HepG2 (cell line): ENCODE data around the gene CCR9. TPM values are rescaled to one million over a fixed set of nuclear protein-coding genes. Genes with fewer than 3 reads are reported as not detected.

Experiments
- ATAC-seq: fragments of 200-7000 bp; cut with Tn5 transposase; 3 replicates; pipeline ENCODE4 v1.9.1; 2020; ENCODE audit warnings: mild to moderate bottlenecking, moderate library complexity
- BruUV-seq: library from RNA; stranded (reverse); fragments of 400-500 nt; replicated peaks from 2 replicates; lab custom pipeline; 2021; lab: Mats Ljungman, UMichigan
- CTCF ChIA-PET: fragments of 300-600 bp; formaldehyde crosslinking; extraction: SDS; loops from one replicate; lab custom pipeline; 2021; ENCODE audit warnings: low total read pairs, inconsistent platforms, low intra/inter-chr PET ratio; lab: Yijun Ruan, JAX
- POLR2A ChIA-PET: fragments of 350-600 bp; sonication (Branson Sonifier 250); formaldehyde crosslinking; loops from one replicate; lab custom pipeline; 2020; ENCODE audit warnings: antibody characterized with exemption, inconsistent platforms; lab: Yijun Ruan, JAX
- DNase-seq: peaks from one replicate; pipeline ENCODE4 v3.0.0-alpha.2; 2015; ENCODE audit warnings: low spot score
- FAIRE-seq: peaks from 3 replicates; lab custom pipeline; 2011; peaks lifted over from hg19 to GRCh38; lab: Jason Lieb, UNC
- H2AFZ ChIP-seq: one replicate; pipeline ENCODE4 v1.6.1; 2011; ENCODE audit warnings: low read length, inconsistent platforms
- H3K27ac ChIP-seq: fragments of 300-600 bp; 3 replicates; pipeline ENCODE4 v1.8.0; 2011; ENCODE audit warnings: mixed run types, mild to moderate bottlenecking, mixed read lengths, low read length, inconsistent platforms; ENCODE audit not compliant: insufficient read depth; ENCODE audit errors: extremely low read length
- H3K27me3 ChIP-seq, 2 experiments: fragments of 200-600 bp in 1 of 2; 2 replicates in 1 of 2; 3 replicates in 1 of 2; pipeline versions ENCODE4 v1.6.0 to v1.8.0; 2011; ENCODE audit warnings: low read length in 2 of 2, mild to moderate bottlenecking in 2 of 2, moderate library complexity in 2 of 2, inconsistent platforms in 1 of 2; ENCODE audit not compliant: insufficient read depth in 2 of 2, control insufficient read depth in 1 of 2
- H3K36me3 ChIP-seq, 2 experiments: fragments of 200-600 bp in 1 of 2; replicated peaks in 1 of 2; 2 replicates in 1 of 2; 3 replicates in 1 of 2; pipeline versions ENCODE4 v1.5.1 to v1.8.0; 2011; ENCODE audit warnings: low read length in 2 of 2, inconsistent platforms in 1 of 2; ENCODE audit not compliant: insufficient read depth in 2 of 2, control insufficient read depth in 1 of 2
- H3K4me1 ChIP-seq: 2 replicates; pipeline ENCODE4 v1.5.1; 2012; ENCODE audit warnings: low read length, inconsistent platforms; ENCODE audit not compliant: insufficient read depth
- H3K4me2 ChIP-seq: 2 replicates; pipeline ENCODE4 v1.6.0; 2011; ENCODE audit warnings: low read depth, low read length, inconsistent platforms
- H3K4me3 ChIP-seq, 3 experiments: fragments of 200-600 bp in 1 of 3; sonication (generic), shearing (Covaris generic) in 1 of 3; replicated peaks in 1 of 3; 2 replicates each; pipeline ENCODE4 v1.5.1; 2011 to 2016; ENCODE audit warnings: low read length in 3 of 3, inconsistent platforms in 2 of 3, low read depth in 2 of 3, mild to moderate bottlenecking in 2 of 3, control low read depth in 1 of 3, mixed read lengths in 1 of 3; ENCODE audit not compliant: insufficient read depth in 1 of 3
- H3K79me2 ChIP-seq: one replicate; pipeline ENCODE4 v1.6.1; 2011; ENCODE audit warnings: low read length, inconsistent platforms; ENCODE audit not compliant: insufficient read depth
- H3K9ac ChIP-seq: 2 replicates; pipeline ENCODE4 v1.6.0; 2011; ENCODE audit warnings: mild to moderate bottlenecking, low read depth, low read length, inconsistent platforms; ENCODE audit not compliant: insufficient read depth
- H3K9me3 ChIP-seq: 2 replicates; pipeline ENCODE4 v1.5.1; 2012; ENCODE audit warnings: mild to moderate bottlenecking, low read length
- H4K20me1 ChIP-seq: 2 replicates; pipeline ENCODE4 v1.6.0; 2011; ENCODE audit warnings: inconsistent platforms, mild to moderate bottlenecking, low read length, moderate library complexity; ENCODE audit not compliant: insufficient read depth
- ATAD3A ChIP-seq: sonication (generic); formaldehyde crosslinking; IDR thresholded peaks from 2 replicates; pipeline ENCODE4 v1.4.0; 2020; ENCODE audit warnings: missing genetic modification reagents
- CC2D1A ChIP-seq: sonication (generic); formaldehyde crosslinking; IDR thresholded peaks from 2 replicates; pipeline ENCODE4 v1.8.1; 2023; ENCODE audit warnings: mild to moderate bottlenecking, missing genetic modification reagents
- CHD4 ChIP-seq: fragments of 200-600 bp; sonication (generic); IDR thresholded peaks from 2 replicates; pipeline ENCODE4 v1.7.0; 2017; ENCODE audit warnings: mild to moderate bottlenecking, low read length, borderline replicate concordance
- FOXA1 ChIP-seq, 2 experiments: fragments of 450-650 bp in 1 of 2; sonication (generic) in 1 of 2; formaldehyde crosslinking in 1 of 2; IDR thresholded peaks; 2 replicates each; pipeline versions ENCODE4 v1.4.0 to v1.6.1; 2016 to 2020; ENCODE audit warnings: missing genetic modification reagents in 1 of 2
- HNF1B ChIP-seq: sonication (generic); formaldehyde crosslinking; IDR thresholded peaks from 2 replicates; pipeline ENCODE4 v1.5.1; 2020; ENCODE audit warnings: mild to moderate bottlenecking, moderate library complexity, missing genetic modification reagents
- MEF2D ChIP-seq: sonication (generic); formaldehyde crosslinking; IDR thresholded peaks from 2 replicates; pipeline ENCODE4 v1.5.1; 2020; ENCODE audit warnings: mild to moderate bottlenecking, missing genetic modification reagents
- PLSCR1 ChIP-seq: sonication (generic); formaldehyde crosslinking; IDR thresholded peaks from 2 replicates; pipeline ENCODE4 v1.5.0; 2020; ENCODE audit warnings: missing genetic modification reagents, mild to moderate bottlenecking, borderline replicate concordance
- RARG ChIP-seq: sonication (generic); formaldehyde crosslinking; IDR thresholded peaks from 2 replicates; pipeline ENCODE4 v1.4.0; 2020; ENCODE audit warnings: low read depth, mild to moderate bottlenecking, missing genetic modification reagents
- SRSF4 ChIP-seq: fragments of 200-400 bp; formaldehyde crosslinking; IDR thresholded peaks from one replicate; pipeline ENCODE4 v1.6.1; 2018; ENCODE audit warnings: mild to moderate bottlenecking, low read depth, low read length, moderate library complexity; ENCODE audit not compliant: poor library complexity, severe bottlenecking
- WIZ ChIP-seq: sonication (generic); formaldehyde crosslinking; IDR thresholded peaks from 2 replicates; pipeline ENCODE4 v1.5.1; 2020; ENCODE audit warnings: mild to moderate bottlenecking, missing genetic modification reagents
- ZNF263 ChIP-seq: sonication (generic); formaldehyde crosslinking; IDR thresholded peaks from 2 replicates; pipeline ENCODE4 v1.4.0; 2020; ENCODE audit warnings: missing genetic modification reagents
- ZNF326 ChIP-seq: sonication (generic); formaldehyde crosslinking; IDR thresholded peaks from 2 replicates; pipeline ENCODE4 v1.4.0; 2020; ENCODE audit warnings: missing genetic modification reagents, borderline replicate concordance
- ZNF569 ChIP-seq: sonication (generic); formaldehyde crosslinking; IDR thresholded peaks from 2 replicates; pipeline ENCODE4 v1.5.0; 2020; ENCODE audit warnings: mild to moderate bottlenecking, missing genetic modification reagents, moderate library complexity, borderline replicate concordance
- ZNF737 ChIP-seq: sonication (generic); formaldehyde crosslinking; IDR thresholded peaks from 2 replicates; pipeline ENCODE4 v1.5.0; 2020; ENCODE audit warnings: missing genetic modification reagents, mild to moderate bottlenecking, borderline replicate concordance
- ZNF776 ChIP-seq: sonication (generic); formaldehyde crosslinking; IDR thresholded peaks from 2 replicates; pipeline ENCODE4 v1.4.0; 2020; ENCODE audit warnings: mild to moderate bottlenecking, missing genetic modification reagents
- WGBS: methylation state at CpG from one replicate; pipeline ENCODE4 v1.1.6; 2017; ENCODE audit warnings: low lambda C conversion rate; 5-methylcytosine and 5-hydroxymethylcytosine counted together
- in situ Hi-C: cut with HindIII; loops from 2 replicates; pipeline ENCODE4 v1.10.0; 2017; ENCODE audit warnings: low pct_unique_long_range_greater_than_20kb; ENCODE audit not compliant: extremely low pct_ligation_motif_present
- intact Hi-C: fragments of 100-400 bp; cut with micrococcal nuclease; formaldehyde crosslinking; loops from one replicate; pipeline ENCODE4 v1.10.0; 2022; ENCODE audit not compliant: unreplicated experiment
- polyA plus RNA-seq, 8 experiments: library from polyadenylated mRNA; depleted of rRNA in 3 of 8; stranded (reverse) in 7 of 8; unstranded in 1 of 8; fragments of >200 nt; fragmentation: Illumina TruSeq in 4 of 8; extraction: Trizol in 4 of 8; gene quantifications; 2 replicates each; pipeline versions ENCODE4 v1.2.1 to v1.2.3, GENCODE V29; 2011 to 2016; ENCODE audit warnings: low read depth in 4 of 8, missing spikeins in 1 of 8, mixed read lengths in 1 of 8; ENCODE audit not compliant: insufficient read depth in 1 of 8
- total RNA-seq, 5 experiments: library from RNA; depleted of rRNA; stranded (reverse); fragments of >200 nt; fragmentation: Illumina TruSeq; extraction: Trizol; gene quantifications; 2 replicates each; pipeline ENCODE4 v1.2.3, GENCODE V29; 2016; ENCODE audit warnings: low read depth in 1 of 5
- TF ChIP-seq, protein P1 (sequence below): sonication (generic); formaldehyde crosslinking; IDR thresholded peaks from 2 replicates; pipeline ENCODE4 v1.8.0; 2022; ENCODE audit warnings: missing genetic modification reagents, mild to moderate bottlenecking, moderate library complexity, borderline replicate concordance

The CCR9 gene
- total and polyA plus RNA-seq, 2 of the 13 experiments (the other 11 are each of a cell fraction or from before 2014, with no cell fraction given), result not detected

DNA sequence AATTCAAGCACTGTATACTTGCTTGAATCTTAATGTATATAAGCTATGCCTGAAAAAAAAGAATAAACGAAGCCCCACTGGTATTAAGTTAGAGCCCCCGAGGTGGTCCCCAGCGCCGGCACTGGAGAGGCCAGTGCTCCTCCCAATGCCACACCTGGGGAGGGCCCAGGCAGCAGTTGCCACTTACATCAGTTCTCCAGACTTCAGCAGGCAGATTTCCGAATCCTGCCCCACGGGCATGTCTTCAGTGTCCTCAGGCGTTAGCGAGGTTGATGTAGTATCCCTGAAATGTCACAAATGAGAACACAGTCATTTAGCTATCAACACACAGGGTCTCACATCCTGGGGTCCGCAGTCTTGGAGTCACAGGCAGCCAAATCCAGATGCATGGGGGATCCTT is 49.9 kb downstream of the CCR9 start:
- H3K27me3 ChIP-seq, result no peaks in the 10 kb centered on the region
- H4K20me1 ChIP-seq, result no peaks in the 10 kb centered on the region
- FAIRE-seq (no peak), DNase-seq (no peak), ATAC-seq (no peak)
- in situ Hi-C loops (loop anchor here (5.0 kb wide), 1 partner anchor 141 kb away; no protein-coding TSS in a partner anchor), intact Hi-C loops (no loop called here)
- H3K36me3 ChIP-seq, result peaks cover 10 to 62% of the 10 kb centered on the region in 2 experiments
- H2AFZ ChIP-seq, result no peak overlapping the region
- H3K27ac ChIP-seq, result no peak overlapping the region
- TF ChIP-seq, protein P1, sequence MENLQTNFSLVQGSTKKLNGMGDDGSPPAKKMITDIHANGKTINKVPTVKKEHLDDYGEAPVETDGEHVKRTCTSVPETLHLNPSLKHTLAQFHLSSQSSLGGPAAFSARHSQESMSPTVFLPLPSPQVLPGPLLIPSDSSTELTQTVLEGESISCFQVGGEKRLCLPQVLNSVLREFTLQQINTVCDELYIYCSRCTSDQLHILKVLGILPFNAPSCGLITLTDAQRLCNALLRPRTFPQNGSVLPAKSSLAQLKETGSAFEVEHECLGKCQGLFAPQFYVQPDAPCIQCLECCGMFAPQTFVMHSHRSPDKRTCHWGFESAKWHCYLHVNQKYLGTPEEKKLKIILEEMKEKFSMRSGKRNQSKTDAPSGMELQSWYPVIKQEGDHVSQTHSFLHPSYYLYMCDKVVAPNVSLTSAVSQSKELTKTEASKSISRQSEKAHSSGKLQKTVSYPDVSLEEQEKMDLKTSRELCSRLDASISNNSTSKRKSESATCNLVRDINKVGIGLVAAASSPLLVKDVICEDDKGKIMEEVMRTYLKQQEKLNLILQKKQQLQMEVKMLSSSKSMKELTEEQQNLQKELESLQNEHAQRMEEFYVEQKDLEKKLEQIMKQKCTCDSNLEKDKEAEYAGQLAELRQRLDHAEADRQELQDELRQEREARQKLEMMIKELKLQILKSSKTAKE (CRISPR knock-in tag), result no peak
- TF ChIP-seq ZNF326 (CRISPR knock-in tag), result no peak
- TF ChIP-seq WIZ (CRISPR knock-in tag), result no peak
- no peak for TF ChIP-seq CC2D1A
- no peak for TF ChIP-seq ZNF569 (CRISPR knock-in tag)
- TF ChIP-seq HNF1B (CRISPR knock-in tag), result no peak
- TF ChIP-seq FOXA1 (IDR thresholded peaks at IDR 0.05), result no peak
- no peak for TF ChIP-seq FOXA1 (CRISPR knock-in tag; IDR thresholded peaks at IDR 0.05)
- no peak for TF ChIP-seq RARG (CRISPR knock-in tag)
- no peak for TF ChIP-seq SRSF4
- no peak for TF ChIP-seq ZNF776 (CRISPR knock-in tag)
- TF ChIP-seq MEF2D (CRISPR knock-in tag), result no peak
- TF ChIP-seq ZNF263, result no peak
- no peak for TF ChIP-seq PLSCR1
- no peak for TF ChIP-seq ZNF737 (CRISPR knock-in tag)
- no peak for TF ChIP-seq ATAD3A (CRISPR knock-in tag)
- TF ChIP-seq CHD4, result no peak
- ChIA-PET POLR2A (no interaction called here), CTCF (interaction anchor here (6.2 kb wide), 1 partner anchor 142 kb away, joined by 126 read pairs; no protein-coding TSS in a partner anchor)
- H3K4me3 ChIP-seq, result no peak overlapping the region
- H3K4me2 ChIP-seq, result no peak overlapping the region
- WGBS, result 89% methylated on average over 8 of the region's 9 CpGs
- H3K79me2 ChIP-seq, result no peaks in the 10 kb centered on the region
- H3K9me3 ChIP-seq, result no peaks in the 10 kb centered on the region
- no peaks in the 10 kb centered on the region for H3K4me1 ChIP-seq
- BruUV-seq, result no TSS peak
- H3K9ac ChIP-seq, result no peak overlapping the region
